RWPE2 (cell line): ENCODE results near the gene DUSP8.

Experiments
- ATAC-seq: fragments of 200-7000 bp; cut with Tn5 transposase; 3 replicates; pipeline ENCODE4 v1.9.1; 2021; ENCODE audit warnings: low read depth
- DNase-seq: peaks from one replicate; pipeline ENCODE4 v3.0.0-alpha.2; 2020; ENCODE audit warnings: low spot score
- H3K27ac ChIP-seq: fragments of 450-650 bp; 2 replicates; pipeline ENCODE4 v1.5.1; 2017; ENCODE audit warnings: mild to moderate bottlenecking; ENCODE audit not compliant: poor library complexity, severe bottlenecking
- H3K27me3 ChIP-seq: fragments of 250-450 bp; sonication (Bioruptor Pico); 2 replicates; pipeline ENCODE4 v1.5.1; 2021; ENCODE audit warnings: mild to moderate bottlenecking, moderate library complexity; ENCODE audit not compliant: insufficient read depth, poor library complexity, severe bottlenecking
- H3K36me3 ChIP-seq: fragments of 250-450 bp; sonication (Bioruptor Pico); 2 replicates; pipeline ENCODE4 v1.5.1; 2020; ENCODE audit warnings: low read depth, mild to moderate bottlenecking, moderate library complexity
- H3K4me1 ChIP-seq: fragments of 250-450 bp; sonication (Bioruptor Pico); 2 replicates; pipeline ENCODE4 v1.5.1; 2021; ENCODE audit warnings: mild to moderate bottlenecking, moderate library complexity; ENCODE audit not compliant: insufficient read depth, poor library complexity, severe bottlenecking
- H3K4me3 ChIP-seq: fragments of 250-450 bp; sonication (Bioruptor Pico); 2 replicates; pipeline ENCODE4 v1.5.1; 2021; ENCODE audit warnings: mild to moderate bottlenecking, moderate library complexity; ENCODE audit not compliant: severe bottlenecking
- H3K9me3 ChIP-seq: fragments of 250-450 bp; sonication (Bioruptor Pico); 2 replicates; pipeline ENCODE4 v1.5.1; 2021; ENCODE audit warnings: mild to moderate bottlenecking, moderate library complexity; ENCODE audit not compliant: severe bottlenecking
- TF ChIP-seq, protein P1 (sequence below): fragments of 450-650 bp; IDR thresholded peaks from one replicate; pipeline ENCODE4 v1.5.1; 2017; ENCODE audit warnings: mild to moderate bottlenecking, moderate library complexity; ENCODE audit not compliant: poor library complexity, severe bottlenecking

The DUSP8 gene

DNA sequence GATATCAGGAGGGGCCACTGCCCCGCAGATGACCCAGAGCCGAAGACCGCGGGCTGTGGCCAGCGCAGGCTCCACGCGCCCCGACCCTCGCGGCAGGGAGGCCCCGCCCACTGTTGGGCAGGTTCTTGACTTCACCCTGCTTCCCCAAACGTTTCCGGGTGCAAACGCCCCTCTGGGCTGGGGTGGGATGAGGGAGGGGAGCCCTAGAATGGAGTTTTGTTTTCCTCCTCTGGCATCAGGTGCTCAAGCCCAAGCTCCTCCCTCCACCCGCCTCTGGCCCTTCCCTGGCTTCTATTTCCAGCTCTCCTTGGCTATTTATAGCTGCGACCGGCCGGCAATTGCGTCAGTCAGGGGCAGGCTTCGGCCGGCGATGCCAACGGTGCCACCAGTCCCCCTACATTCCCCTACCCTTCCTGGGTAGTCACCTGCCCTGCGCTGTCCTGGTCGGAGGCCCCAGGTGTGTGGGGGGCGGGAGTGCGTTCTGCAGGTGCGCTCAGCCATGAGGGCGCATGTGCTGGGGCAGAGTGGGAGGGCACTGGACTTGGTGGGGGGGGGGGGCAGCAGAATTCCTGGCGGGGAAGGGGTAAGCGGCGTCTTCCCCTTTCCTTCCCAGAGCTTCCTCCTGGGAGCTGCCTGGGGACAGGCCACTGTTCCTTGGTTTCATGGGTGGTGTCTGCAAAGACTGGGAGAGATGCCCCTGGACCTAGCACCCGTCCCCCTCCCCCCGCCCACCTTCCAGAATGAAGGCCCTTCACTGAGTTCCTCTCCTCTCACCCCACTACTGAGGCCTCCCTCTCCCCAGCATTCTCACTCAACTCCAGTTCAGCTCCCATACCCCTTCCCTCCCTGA, 23.6 kb downstream of the DUSP8 start:
- Histone ChIP-seq H3K4me1 (no peaks in the 10 kb centered on the region), H3K27ac (no peak overlapping the region), H3K4me3 (no peak overlapping the region), H3K9me3 (no peaks in the 10 kb centered on the region), H3K36me3 (no peaks in the 10 kb centered on the region), H3K27me3 (peaks cover 32% of the 10 kb centered on the region)
- no peak for DNase-seq
- peak; percentile 72 for ATAC-seq
- TF ChIP-seq, protein P1, sequence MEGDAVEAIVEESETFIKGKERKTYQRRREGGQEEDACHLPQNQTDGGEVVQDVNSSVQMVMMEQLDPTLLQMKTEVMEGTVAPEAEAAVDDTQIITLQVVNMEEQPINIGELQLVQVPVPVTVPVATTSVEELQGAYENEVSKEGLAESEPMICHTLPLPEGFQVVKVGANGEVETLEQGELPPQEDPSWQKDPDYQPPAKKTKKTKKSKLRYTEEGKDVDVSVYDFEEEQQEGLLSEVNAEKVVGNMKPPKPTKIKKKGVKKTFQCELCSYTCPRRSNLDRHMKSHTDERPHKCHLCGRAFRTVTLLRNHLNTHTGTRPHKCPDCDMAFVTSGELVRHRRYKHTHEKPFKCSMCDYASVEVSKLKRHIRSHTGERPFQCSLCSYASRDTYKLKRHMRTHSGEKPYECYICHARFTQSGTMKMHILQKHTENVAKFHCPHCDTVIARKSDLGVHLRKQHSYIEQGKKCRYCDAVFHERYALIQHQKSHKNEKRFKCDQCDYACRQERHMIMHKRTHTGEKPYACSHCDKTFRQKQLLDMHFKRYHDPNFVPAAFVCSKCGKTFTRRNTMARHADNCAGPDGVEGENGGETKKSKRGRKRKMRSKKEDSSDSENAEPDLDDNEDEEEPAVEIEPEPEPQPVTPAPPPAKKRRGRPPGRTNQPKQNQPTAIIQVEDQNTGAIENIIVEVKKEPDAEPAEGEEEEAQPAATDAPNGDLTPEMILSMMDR = no peak

DNA sequence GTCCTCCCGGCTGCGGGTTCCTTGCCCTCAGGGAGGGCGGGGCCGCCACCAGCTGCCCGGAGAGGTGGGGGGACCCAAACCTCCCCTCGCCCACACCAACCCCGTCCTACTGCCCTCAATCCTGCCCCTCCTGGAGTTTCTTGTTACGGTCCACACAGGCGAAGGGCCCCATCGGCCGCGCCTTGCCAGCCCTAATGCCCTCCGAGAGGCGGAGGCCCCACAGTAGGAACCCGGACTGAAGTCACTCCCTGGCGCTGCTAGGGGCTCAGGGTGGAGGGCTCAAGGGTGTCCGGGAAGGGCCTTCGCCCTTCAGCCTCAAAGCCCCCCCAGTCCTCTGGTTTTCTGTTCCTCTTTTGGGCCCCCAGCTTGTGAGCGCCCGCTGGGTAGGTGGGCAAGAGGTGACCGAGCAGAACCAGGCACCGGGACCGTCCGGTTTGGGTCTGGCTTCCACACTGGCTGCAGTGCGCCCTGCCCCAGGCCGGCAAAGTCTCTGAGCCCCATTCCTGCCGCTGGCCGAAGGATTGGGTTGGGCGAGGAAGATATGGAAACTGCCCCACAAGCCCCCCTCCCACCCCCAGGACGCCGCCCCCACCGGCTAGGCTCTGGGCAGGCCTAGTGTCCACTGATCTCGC, 24.5 kb downstream of the DUSP8 start:
- ATAC-seq = no peak
- no peak for DNase-seq
- Histone ChIP-seq H3K9me3 (no peaks in the 10 kb centered on the region), H3K4me3 (no peak overlapping the region), H3K27me3 (peaks cover 32% of the 10 kb centered on the region), H3K4me1 (no peaks in the 10 kb centered on the region), H3K27ac (no peak overlapping the region), H3K36me3 (no peaks in the 10 kb centered on the region)
- TF ChIP-seq, protein P1 = no peak

GRCh38 chr11:1546536-1547466, 25.3 kb downstream of the DUSP8 start:
- TF ChIP-seq, protein P1 = peak; percentile 82
- peak overlapping the region; percentile 20 for H3K4me3 ChIP-seq
- no peak for DNase-seq

DNA sequence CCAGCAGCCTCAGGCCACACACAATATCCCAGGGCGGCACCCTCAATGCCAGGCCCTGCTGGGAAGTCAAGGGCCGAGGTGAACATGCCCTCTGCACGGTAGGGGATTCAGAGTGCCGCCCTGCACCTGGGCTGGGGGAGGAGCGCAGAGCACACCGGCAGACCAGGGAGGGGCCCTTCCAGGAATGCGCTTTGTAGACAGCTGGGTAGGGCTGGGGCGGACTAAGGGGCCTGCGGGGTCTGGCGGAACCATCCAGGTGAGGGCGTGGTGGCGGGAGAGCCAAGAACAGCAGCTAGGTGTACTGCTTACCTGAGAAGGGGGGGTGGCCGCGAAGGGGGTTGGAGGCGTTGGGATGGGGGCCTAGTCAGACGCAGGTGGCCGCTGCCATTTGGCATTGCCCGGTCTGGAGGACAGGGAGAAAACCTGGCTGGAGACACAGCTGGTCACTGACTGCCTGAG, 26.0 kb downstream of the DUSP8 start:
- Histone ChIP-seq H3K27me3 (peaks cover 32% of the 10 kb centered on the region), H3K4me1 (no peaks in the 10 kb centered on the region), H3K9me3 (no peaks in the 10 kb centered on the region), H3K4me3 (no peak overlapping the region), H3K36me3 (no peaks in the 10 kb centered on the region), H3K27ac (no peak overlapping the region)
- ATAC-seq (no peak), DNase-seq (no peak)
- TF ChIP-seq, protein P1 = no peak

More at GRCh38 chr11:1546536-1547466, 25.3 kb downstream of the DUSP8 start:
- Histone ChIP-seq H3K27ac (no peak overlapping the region), H3K9me3 (no peaks in the 10 kb centered on the region), H3K36me3 (no peaks in the 10 kb centered on the region), H3K27me3 (peaks cover 32% of the 10 kb centered on the region), H3K4me1 (no peaks in the 10 kb centered on the region)
- ATAC-seq = peak; percentile 51
